PC-3 (cell line): ENCODE results near the gene UCP2.

Experiments used
- EZH2 ChIP-seq: fragments of 300-600 bp; sonication (generic); IDR thresholded peaks from one replicate; pipeline ENCODE4 v1.6.1; 2017; ENCODE audit warnings: antibody characterized with exemption, mild to moderate bottlenecking, low read length; ENCODE audit not compliant: unreplicated experiment
- TF ChIP-seq, protein P1 (sequence below): fragments of 300-600 bp; sonication (generic); conservative IDR thresholded peaks from 2 replicates; pipeline ENCODE4 v1.5.1; 2017; ENCODE audit warnings: antibody characterized with exemption, low read depth, mild to moderate bottlenecking, low read length

DNA sequence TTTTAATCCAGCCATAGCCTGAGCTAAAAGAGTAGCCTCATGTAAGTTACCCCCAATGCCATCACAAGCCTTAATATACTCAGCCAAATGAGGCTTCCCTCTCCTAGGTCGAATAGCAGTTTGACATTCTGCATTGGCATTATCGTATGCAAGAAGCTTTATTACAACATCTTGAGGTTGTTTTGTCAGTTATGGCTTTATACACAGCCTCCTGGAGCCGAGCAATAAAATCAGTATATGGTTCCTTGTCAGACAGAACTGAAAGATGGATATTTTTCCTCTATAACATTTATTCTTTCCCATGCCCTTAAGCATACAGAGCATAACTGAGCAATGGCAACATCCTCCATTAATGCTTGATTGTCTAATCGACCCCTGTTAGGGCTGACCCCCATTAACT is 37.2 kb downstream of the UCP2 start:
- TF ChIP-seq, protein P1, sequence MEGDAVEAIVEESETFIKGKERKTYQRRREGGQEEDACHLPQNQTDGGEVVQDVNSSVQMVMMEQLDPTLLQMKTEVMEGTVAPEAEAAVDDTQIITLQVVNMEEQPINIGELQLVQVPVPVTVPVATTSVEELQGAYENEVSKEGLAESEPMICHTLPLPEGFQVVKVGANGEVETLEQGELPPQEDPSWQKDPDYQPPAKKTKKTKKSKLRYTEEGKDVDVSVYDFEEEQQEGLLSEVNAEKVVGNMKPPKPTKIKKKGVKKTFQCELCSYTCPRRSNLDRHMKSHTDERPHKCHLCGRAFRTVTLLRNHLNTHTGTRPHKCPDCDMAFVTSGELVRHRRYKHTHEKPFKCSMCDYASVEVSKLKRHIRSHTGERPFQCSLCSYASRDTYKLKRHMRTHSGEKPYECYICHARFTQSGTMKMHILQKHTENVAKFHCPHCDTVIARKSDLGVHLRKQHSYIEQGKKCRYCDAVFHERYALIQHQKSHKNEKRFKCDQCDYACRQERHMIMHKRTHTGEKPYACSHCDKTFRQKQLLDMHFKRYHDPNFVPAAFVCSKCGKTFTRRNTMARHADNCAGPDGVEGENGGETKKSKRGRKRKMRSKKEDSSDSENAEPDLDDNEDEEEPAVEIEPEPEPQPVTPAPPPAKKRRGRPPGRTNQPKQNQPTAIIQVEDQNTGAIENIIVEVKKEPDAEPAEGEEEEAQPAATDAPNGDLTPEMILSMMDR = no peak
- no peak for TF ChIP-seq EZH2
